ENCODE results near the gene ASCL4. TPM values are rescaled to one million over a fixed set of nuclear protein-coding genes. Genes with fewer than 3 reads are reported as not detected.

ASCL4 gene
- polyA plus RNA-seq, 3 donors, result not detected

- TF ChIP-seq CTCF (IDR thresholded peaks at IDR 0.05), result no peak
- no peak overlapping the region for H3K4me2 ChIP-seq (replicated peaks; ENCODE audit: extremely low read depth, low read length, poor library complexity, severe bottlenecking)
- no peak for DNase-seq
- peaks cover 21 to 53% (median 38%) of the 10 kb centered on the region in 7 donors for H3K9me3 Mint-ChIP-seq
- no peak overlapping the region for H3K9ac ChIP-seq (ENCODE audit: insufficient read depth, low read length, poor library complexity, severe bottlenecking)
- WGBS (ENCODE audit: insufficient coverage), result 97% methylated on average over 5 of the region's 7 CpGs
- intact Hi-C loops (cut with micrococcal nuclease), result no loop called here
- no peaks in the 10 kb centered on the region for H3K79me2 ChIP-seq (ENCODE audit: insufficient read depth, low read length)
- no peak overlapping the region for H2AFZ ChIP-seq (ENCODE audit: insufficient read depth, low read depth, low read length, poor library complexity, severe bottlenecking)
- peaks cover 0 to 2% of the 10 kb centered on the region in 2 donors for H3K27me3 ChIP-seq (ENCODE audit: control insufficient read depth in 2 of 2, insufficient read depth in 2 of 2, low read length in 2 of 2)
- H4K20me1 ChIP-seq (ENCODE audit: insufficient read depth, low read length), result no peaks in the 10 kb centered on the region
- no peak overlapping the region for H3K4me3 Mint-ChIP-seq
- H3K36me3 ChIP-seq (replicated peaks in 1 of 2; ENCODE audit: control insufficient read depth in 1 of 2, insufficient read depth in 2 of 2, low read length in 2 of 2), result no peaks in the 10 kb centered on the region
- no peak overlapping the region for H3K27ac ChIP-seq (ENCODE audit: low read depth in 1 of 2, low read length in 2 of 2)
- H3K27me3 Mint-ChIP-seq (ENCODE audit: low read depth in 3 of 3), result peaks cover 6 to 13% (median 9%) of the 10 kb centered on the region in 3 donors
- peaks cover 15 to 28% of the 10 kb centered on the region in 2 donors for H3K9me3 ChIP-seq (replicated peaks in 1 of 2; ENCODE audit: control insufficient read depth in 1 of 2, insufficient read depth in 1 of 2, low read length in 2 of 2)
- H3K4me1 Mint-ChIP-seq, result peaks cover 5% of the 10 kb centered on the region
- H3K4me3 ChIP-seq (replicated peaks in 1 of 3; ENCODE audit: low read depth in 2 of 3, low read length in 3 of 3), result no peak overlapping the region
- peaks cover 0 to 3% of the 10 kb centered on the region in 2 donors for H3K36me3 Mint-ChIP-seq
- H3K4me1 ChIP-seq (ENCODE audit: control insufficient read depth in 1 of 2, insufficient read depth in 2 of 2, low read length in 2 of 2), result no peaks in the 10 kb centered on the region
- no peak overlapping the region for H3K27ac Mint-ChIP-seq
Observed at GRCh38 chr12:107818984-107819383, 44.5 kb downstream of the ASCL4 start.

GRCh38 chr12:107822356-107822755, 47.9 kb downstream of the ASCL4 start:
- H3K4me3 ChIP-seq (replicated peaks in 1 of 3; ENCODE audit: low read depth in 2 of 3, low read length in 3 of 3), result no peak overlapping the region
- H3K9ac ChIP-seq (ENCODE audit: insufficient read depth, low read length, poor library complexity, severe bottlenecking), result no peak overlapping the region
- no peak overlapping the region for H3K27ac Mint-ChIP-seq
- H3K36me3 Mint-ChIP-seq, result peaks cover 0 to 3% of the 10 kb centered on the region in 2 donors
- no peak overlapping the region for H2AFZ ChIP-seq (ENCODE audit: insufficient read depth, low read depth, low read length, poor library complexity, severe bottlenecking)
- peaks cover 0 to 2% of the 10 kb centered on the region in 2 donors for H3K27me3 ChIP-seq (ENCODE audit: control insufficient read depth in 2 of 2, insufficient read depth in 2 of 2, low read length in 2 of 2)
- no peaks in the 10 kb centered on the region for H4K20me1 ChIP-seq (ENCODE audit: insufficient read depth, low read length)
- H3K27ac ChIP-seq (ENCODE audit: low read depth in 1 of 2, low read length in 2 of 2), result no peak overlapping the region
- H3K79me2 ChIP-seq (ENCODE audit: insufficient read depth, low read length), result no peaks in the 10 kb centered on the region
- H3K36me3 ChIP-seq (replicated peaks in 1 of 2; ENCODE audit: control insufficient read depth in 1 of 2, insufficient read depth in 2 of 2, low read length in 2 of 2), result no peaks in the 10 kb centered on the region
- peaks cover 5% of the 10 kb centered on the region for H3K4me1 Mint-ChIP-seq
- WGBS (ENCODE audit: insufficient coverage), result 45% methylated on average over 5 of the region's 8 CpGs
- no peak for TF ChIP-seq CTCF (IDR thresholded peaks at IDR 0.05)
- no peak for DNase-seq
- peaks cover 33 to 39% of the 10 kb centered on the region in 2 donors for H3K9me3 ChIP-seq (replicated peaks in 1 of 2; ENCODE audit: control insufficient read depth in 1 of 2, insufficient read depth in 1 of 2, low read length in 2 of 2)
- H3K27me3 Mint-ChIP-seq (ENCODE audit: low read depth in 3 of 3), result peaks cover 4 to 15% (median 9%) of the 10 kb centered on the region in 3 donors
- H3K9me3 Mint-ChIP-seq, result peaks cover 36 to 69% (median 53%) of the 10 kb centered on the region in 7 donors
- intact Hi-C loops (cut with micrococcal nuclease), result no loop called here
- no peak overlapping the region for H3K4me2 ChIP-seq (replicated peaks; ENCODE audit: extremely low read depth, low read length, poor library complexity, severe bottlenecking)
- peak overlapping the region in 1 of 2 donors; percentile 33 for H3K4me3 Mint-ChIP-seq
- H3K4me1 ChIP-seq (ENCODE audit: control insufficient read depth in 1 of 2, insufficient read depth in 2 of 2, low read length in 2 of 2), result no peaks in the 10 kb centered on the region

Other genes with a start within 250 kb of the ASCL4 start
- 10 to 100 TPM; 27.1 to 29.1 (median 28.0) TPM for gene PWP1, start 88.9 kb upstream of the ASCL4 start, polyA plus RNA-seq
- gene PRDM4, start 13.6 kb upstream of the ASCL4 start, polyA plus RNA-seq, result 10 to 100 TPM in 1 of 3 donors, 1 to 10 TPM in 2; 6.5 to 16.4 (median 7.0) TPM